ENCODE results near the gene ZFHX2.
"Not testable (repeated sequence)": the region's sequence is repeated elsewhere in the genome, so short reads cannot be mapped to it uniquely, and the experiment has no call there.

Gene ZFHX2

DNA sequence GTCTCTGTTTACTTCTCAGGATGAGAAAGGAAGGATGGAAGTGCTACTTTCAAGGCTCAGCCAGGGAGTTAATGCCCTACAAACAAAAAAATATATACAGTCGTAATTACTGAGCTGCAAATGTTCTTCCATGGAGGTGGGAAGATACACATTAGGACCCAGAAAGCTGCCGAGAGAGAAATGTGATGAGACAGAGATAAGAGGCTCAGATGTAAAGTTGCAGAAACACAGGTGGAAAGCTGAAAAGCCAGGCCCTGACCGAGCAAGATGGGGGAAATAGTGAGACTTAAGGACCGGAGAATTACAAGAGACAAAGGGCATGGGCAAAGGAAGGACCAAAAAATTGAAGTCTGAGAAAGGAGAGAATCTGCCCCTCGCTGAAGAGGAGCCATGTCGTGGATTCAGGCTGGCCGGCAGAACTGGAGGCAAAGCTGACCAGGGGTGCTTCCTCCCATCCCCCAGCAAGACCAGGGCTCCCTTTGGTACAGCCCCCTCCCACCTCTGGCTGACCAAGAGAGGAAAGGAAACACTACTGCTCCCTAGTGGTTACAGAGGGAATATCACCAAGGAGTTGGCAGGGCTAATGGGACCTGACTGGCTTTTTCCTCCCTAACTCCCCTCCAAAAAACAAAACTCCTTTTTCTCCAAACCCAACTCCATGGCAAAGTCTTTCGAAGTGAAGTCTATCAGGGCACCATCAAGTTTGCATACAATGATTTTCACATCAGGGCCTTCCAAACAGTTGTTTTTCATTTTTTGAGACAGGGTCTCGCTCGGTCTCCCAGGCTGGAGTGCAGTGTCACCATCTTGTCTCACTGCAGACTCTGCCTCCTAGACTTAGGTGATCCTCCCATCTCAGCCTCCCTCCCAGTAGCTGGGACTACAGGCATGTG, 12.1 kb downstream of the ZFHX2 start:
- DNase-seq (ENCODE audit: low spot score), result peak; percentile 70

DNA sequence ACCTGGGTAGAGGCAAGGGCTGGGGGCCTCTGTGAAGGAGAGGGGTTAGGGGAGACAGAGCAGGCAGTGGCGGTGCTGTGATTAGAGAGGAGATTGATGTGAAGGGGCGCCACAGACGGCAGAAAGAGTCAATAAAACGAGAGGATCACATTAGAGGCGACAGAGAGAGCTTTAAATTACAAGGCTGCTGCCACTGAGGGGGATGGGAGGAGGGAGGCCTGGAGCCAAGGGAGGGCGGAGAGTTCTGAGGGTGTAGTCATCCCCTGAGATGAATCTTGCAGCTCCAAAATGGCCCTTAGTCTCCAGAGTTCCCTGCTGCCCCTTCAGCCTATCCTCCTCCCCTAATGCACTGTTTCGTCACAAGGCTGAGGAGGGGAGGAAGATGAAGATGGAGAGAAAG, 12.8 kb downstream of the ZFHX2 start:
- no peak for DNase-seq (ENCODE audit: low spot score)

DNA sequence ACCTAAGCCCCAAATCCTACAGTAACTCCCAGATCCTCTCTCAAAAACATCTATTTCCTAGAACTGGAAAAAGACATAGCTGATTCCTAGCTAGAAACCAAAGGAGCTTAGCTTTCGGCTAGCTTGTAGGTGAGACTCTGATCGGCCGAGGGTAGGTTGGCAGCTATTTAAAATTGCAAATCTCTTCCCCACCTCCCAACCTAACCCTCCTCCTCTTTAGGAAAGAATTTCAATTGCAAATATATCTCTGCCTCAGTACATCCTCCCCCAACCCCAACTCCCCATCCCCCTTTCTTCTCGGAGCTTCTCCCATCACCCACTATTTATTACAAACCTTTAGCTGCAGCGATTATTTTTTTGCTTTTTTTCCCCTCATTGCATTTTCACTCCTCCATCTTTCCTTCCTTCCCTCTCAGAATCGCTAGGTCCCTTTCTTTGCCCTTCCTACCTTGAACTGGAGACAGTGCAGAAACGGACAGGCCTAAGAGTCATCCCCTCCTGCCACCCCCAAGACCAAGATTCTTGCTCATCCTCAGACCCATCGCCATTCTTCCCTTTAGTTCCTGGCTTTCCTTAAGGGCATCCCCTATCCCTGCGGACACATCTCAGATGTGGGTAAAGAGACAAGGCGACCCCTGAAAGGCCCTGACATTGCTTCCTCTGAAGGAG, 13.4 kb downstream of the ZFHX2 start:
- no peak for DNase-seq (ENCODE audit: low spot score)

DNA sequence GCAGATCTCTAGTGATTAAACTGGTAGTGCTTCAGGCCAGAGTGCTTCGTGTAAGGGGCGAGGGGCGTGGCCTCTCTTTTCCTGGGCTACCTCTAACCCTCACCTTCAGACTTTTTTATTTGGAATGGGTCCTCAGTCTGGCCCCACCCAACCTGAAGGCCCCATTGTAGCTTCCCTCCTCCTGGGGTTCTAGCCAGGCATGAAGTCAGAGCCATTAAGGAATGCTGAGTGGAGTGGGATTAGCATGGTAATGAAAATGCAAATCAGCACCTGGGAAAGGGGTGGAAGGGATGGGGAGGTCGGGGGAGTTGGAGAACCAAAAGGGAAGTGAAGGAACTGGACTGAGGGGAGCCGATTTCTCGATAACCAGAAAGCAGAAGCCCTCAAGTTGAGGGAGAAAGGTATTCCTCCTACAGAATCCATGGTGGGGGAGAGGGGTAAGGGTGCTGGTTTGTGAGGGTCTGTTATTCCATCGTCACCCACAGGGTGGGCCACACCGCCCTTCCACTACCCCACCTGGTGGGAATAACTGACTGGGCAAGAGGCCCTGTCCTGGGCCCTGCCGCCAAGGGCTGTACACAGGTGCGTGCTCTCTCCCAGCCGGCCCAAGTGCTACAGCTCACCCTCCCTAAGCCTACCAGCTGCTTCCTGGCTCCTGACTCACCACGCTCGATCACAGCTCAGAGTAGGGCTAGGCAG, 14.1 kb downstream of the ZFHX2 start:
- no peak for DNase-seq (ENCODE audit: low spot score)

DNA sequence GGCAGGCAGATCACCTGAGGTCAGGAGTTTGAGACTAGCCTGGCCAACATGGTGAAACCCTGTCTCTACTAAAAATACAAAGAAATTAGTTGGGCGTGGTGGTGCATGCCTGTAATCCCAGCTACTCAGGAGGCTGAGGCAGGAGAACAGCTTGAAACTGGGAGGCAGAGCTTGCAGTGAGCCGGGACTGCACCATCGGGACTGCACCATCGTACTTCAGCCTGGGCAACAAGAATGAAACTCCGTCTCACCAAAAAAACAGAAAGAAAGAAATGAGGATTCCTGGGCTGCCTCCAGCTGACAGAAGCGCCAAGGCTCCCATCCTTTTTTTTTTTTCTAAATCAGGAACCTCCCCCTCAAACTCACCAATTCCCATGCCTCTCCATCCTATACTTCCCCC, 14.7 kb downstream of the ZFHX2 start:
- not testable (repeated sequence) for DNase-seq (ENCODE audit: low spot score)

DNA sequence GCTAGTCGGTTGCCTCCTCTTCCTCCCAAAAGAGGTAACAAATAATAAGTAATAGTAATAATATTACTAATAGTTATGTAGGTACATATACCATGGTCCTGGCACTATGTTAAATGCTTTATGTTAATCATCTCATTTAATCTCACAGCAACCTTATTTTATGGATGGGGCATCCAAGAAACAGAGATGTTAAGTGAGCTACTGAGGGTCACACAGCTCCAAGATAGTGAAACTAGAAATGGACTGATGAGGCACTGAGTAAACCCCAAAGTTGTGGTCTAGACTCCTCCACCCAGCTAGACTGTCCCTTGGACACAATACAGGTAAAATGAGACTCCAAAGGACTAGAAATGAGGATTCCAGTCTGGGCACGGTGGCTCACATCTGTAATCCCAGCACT, 15.1 kb downstream of the ZFHX2 start:
- DNase-seq (ENCODE audit: low spot score), result no peak

DNA sequence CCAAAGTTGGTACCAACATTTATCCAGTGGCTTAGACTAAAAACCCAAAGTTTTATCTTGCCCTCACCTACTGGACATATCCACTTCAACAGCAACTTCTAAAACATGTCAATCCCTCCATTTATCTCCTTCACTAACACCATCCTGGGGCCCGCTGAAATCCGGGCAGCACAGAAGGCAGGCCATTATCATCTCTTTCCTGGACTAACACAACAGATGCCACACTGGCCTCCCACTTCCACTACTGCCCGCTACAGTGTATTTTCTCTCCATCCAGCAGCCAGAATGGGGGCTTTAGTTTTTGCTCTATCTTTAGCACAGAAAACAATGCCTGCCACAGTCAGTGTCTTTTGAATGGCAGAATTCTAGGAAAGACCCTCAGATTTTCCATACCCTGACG, 15.6 kb downstream of the ZFHX2 start:
- no peak for DNase-seq (ENCODE audit: low spot score)

DNA sequence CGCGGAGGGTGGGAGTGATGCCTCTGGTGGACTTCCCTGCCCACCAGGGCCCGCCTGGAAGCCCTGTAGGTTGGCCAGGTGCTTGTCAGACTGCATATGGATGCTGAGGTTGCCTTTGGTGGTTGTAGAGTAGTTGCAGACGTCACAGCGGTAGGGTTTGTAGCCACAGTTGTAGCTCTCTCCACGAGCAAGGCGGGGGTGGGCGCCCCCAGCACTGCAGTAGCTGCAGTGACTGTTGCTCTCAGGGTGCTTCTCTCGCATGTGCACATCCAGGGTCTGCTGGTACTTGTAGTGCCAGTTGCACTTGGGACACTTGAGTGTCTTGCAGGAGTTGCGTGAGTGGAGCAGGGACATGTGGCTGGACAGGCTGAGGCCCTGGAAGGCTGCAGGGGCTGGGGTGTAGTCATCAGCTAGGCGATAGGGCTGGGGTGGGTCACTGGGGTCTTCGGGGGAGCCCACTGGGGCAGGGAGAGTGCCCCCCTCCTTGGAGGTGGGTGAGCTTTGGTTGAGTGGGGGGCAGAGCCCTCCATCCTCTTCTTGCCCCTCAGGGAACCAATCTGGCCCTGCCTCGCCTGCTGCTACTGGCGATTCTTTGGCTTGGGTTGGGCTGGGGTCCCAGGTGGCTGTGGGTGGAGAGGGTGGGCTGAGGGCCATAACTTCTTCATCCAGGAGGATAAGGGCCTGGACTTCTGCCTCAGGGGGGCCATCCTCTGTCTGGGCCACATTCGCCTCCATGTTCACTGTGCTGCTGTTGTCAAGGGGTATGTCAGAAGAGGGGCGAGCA, 17.7 kb downstream of the ZFHX2 start:
- no peak for DNase-seq (ENCODE audit: low spot score)

DNA sequence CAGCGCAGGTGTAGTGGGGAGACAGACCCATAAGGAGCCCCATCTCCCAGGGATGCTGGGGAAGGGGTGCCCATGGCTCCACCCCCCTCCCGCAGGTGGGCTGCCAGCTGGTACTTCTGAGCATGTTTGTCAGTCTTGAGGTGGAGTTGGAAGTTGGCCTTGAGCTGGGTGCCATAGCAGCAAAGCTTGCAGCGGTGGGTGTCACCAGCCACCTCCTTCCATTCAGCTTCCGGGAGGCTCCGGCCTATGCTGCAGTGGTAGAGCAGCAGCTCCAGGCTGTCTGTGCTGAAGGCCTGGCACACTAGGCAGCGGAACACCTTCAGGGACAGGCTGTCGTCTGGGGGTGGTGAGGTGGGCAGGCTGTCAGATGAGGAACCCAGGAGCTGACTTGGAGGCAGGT, 18.9 kb downstream of the ZFHX2 start:
- no peak for DNase-seq (ENCODE audit: low spot score)

DNA sequence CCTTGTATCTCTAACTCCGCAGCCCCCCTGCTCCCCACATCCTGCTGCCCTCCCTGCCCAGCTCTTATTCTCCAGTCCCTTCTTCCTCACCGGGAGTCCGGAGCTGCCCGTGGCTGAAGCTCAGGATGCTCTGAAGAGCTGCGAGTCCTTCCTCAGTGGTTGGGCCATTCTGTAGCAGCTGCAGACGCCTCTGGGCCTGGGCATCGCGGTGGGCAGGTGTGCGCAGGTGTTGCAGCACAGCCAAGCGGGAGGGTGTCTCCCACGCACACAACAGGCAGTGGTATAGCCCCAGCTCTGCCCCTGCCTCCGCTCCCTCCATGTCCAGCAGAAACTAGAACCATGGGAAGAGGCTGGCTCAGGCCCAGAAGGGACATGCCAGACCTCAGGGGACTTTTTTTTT, 20.2 kb downstream of the ZFHX2 start:
- DNase-seq (ENCODE audit: low spot score), result no peak

DNA sequence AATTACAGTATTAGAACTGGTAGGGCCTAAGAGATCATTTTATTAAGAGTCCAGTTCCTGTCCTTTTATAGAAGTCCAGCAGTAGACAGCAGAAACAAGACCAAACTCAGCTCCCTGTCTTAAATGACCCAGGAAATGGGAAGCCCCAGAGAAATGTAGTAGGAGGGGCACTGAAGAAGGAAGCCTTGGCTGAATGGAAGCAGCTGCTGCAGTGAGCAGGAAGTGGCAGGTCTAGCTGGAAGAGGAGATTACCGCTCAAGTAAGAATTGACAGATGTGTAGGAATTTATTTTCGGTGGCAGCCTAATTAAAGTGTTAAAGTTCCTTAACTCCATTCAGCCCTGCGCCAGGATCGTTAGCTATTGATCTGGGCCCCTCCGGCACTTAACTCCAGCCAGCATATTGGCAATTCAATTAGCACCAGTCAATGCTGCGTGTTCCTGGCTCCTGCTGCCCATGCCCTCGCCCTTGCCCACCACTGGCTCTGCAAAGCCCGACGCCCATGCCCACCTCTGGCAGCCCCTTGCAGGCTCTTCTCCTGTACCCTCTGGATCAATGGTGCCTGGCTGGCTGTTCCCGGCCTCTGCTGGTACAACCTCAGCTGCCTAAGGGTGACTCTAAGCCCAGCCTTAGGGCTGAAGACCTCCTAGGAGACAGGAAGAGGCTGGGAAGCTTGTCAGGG, 21.1 kb downstream of the ZFHX2 start:
- DNase-seq (ENCODE audit: low spot score), result no peak

DNA sequence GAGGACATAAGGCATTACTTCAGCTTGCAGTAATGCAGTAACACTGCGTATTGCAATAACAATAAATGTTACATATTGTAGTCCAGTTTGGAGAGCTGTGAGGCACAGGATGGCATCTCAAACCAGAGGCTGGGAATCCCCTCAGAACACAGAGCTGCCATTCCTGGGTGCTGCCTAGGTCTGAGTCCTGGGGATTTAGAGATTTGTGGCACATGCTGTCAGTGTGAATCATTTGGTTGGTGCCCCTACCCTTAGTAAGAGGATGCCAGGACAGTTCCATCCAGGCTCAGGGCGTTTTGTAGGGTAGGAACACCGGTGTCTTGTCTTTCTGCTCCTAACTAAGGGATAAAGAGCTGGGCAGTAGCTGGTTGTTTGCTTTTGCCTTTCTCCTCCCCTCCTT, 22.5 kb downstream of the ZFHX2 start:
- no peak for DNase-seq (ENCODE audit: low spot score)

DNA sequence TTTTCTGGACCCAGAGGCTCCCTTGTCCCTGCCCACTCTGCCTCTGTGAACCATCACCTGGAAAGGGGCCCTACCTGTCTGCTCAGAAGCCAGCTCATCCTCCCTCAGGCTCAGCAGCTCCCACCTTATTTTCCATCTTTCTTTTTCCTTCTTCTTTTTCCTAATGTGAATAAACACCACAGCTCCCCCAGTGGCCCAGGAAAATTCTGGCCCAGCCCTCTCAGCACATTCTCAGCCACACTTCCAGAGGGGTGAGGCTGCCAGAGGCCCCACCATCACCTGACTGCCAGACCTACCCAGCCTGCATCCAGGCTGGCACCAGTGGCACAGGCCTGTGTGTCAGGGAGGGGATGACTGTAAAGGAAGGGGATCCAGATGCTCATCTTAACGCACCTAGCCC, 23.0 kb downstream of the ZFHX2 start:
- DNase-seq (ENCODE audit: low spot score), result no peak

DNA sequence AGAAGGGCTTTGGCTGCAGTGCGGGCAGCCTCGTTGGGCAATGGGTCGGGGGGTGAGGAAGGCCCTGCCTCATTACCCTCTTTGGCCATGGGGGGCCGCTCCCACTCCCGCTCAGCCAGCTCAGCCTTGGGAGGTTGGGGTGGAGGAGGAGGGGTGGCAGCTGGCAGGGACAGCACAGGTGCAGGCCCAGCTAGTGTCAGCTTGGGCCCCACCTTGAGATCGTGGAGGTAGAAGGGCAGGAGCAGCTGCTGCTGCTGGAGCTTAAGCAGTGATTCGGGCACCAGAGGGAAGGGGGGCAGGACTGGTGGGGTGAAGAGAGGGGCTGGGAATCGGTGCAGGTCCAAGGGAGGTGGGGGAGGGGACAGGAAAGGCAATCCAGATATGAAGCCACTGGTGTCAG, 26.0 kb downstream of the ZFHX2 start:
- DNase-seq (ENCODE audit: low spot score), result no peak

DNA sequence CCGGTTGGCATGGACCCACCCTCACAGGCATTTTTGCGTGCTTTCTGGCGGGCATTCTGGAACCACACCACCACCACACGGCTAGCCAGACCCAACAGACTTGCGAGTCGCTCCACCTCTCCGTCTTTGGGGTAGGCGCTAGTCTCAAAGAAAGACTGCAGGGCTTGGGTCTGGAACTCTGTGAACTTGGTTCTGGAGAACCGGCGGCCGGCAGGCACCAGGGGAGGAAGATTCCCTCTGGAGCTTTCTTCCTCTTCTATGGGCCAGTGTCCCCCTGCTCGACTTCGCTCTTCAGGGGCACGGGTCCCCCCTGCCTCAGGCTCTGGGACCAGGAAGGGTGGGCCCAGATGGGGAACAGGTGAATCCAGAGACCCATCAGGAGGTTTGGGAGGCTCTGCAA, 26.6 kb downstream of the ZFHX2 start:
- DNase-seq (ENCODE audit: low spot score), result no peak

DNA sequence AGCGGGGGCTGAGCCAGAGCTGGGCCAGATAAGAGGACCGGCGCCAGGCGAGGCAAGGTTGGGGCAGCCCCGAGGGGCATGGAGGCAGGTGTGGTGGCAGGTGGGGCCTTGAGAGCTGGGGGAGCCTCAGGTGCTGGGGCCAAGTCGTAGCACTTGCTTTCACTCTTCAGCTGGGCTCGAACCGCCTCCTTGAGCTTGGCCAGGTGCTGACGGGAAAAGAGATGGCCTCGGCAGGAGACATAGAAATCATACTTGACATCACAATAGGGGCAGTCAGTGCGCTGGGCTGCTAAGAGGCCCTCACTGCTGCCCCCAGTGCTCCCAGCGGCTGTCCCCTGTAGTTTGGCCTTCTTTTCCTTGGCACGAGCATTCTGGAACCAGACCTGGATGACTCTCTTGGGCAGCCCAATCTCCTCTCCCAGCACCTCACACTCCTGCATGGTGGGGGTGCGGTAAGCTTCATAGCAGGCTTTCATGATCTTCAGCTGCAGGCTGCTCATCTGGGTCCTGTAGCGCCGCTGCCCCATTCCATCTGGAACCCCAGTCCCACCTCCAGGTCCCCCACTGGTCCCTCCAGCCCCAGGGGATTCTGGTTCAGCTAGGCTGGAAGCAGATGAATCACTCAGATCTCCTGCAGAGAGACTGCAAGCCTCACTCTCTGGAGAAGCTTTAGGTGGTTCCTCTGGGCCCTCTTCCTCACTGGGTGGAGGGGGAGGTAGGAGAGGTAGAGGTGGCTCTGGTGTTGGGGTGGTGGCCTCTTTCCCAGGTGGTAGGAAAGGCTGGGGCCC, 28.1 kb downstream of the ZFHX2 start:
- no peak for DNase-seq (ENCODE audit: low spot score)

DNA sequence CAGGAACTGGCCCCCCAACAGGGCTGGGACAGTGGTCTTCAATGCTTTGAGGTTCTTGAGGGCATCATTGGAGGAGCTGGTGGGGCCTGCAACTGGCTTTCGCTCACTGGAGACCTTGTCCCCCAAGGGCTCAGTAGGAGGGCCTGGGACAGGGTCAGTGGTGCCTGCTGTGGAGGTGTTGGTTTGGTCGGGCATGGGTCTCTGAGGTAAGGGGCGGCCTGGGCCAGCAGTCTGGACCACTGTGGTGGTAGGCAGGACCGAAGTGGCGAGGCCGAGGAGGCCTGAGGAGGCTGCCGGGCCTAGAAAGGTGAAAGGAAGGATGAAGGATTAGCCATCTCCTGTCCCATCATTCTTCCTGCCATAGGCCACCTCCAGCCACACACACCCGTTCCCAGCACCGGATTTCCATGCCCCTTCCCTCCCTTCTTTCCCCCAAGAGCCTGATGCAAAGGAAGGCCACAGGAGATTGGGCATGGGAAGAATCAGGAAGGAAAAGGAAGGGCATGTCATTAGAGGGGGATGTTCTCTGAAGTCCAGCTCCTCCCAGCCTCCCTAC, 28.8 kb downstream of the ZFHX2 start:
- DNase-seq (ENCODE audit: low spot score), result no peak

DNA sequence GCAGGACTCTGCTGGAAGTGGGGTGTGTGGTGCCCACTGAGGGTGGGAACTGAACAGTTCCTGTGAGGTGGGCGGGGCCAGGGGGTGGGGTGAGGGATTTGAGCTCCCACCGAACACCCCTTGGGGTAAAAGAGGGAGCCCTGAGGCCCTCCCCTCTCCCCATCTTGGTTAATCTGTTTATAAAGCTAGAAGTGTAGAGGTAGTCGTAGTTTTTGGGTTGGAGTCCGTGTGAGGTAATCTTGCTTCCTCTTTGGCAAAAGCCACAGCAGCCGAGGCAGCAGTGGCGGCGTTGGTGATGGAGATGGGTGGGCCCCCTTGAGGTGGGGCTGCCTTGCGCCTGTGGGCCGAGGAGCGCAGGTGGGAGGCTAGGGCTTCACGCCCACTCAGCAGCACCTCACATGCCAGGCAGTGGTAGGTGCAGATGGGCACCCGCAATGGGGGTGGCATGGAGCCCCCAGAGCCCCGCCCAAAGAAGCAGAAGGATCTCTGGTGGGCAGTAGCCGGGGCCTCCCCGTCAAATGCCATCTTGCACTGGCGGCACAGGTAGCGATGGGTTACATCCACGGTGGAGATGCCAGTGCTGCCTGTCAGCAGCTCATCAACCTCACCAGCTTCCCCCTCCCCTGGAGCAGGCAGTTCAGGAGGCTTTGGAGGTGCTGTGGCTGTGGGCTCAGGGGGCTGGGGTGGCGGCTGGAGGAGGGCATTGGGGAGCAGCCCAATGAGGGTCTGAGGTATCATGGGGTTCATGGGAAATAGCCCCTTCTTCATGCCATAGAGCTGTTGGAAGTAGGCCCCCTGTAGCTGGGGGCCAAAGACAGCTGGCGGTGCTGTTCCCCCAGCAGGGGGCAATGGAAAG, 29.6 kb downstream of the ZFHX2 start:
- DNase-seq (ENCODE audit: low spot score), result no peak

DNA sequence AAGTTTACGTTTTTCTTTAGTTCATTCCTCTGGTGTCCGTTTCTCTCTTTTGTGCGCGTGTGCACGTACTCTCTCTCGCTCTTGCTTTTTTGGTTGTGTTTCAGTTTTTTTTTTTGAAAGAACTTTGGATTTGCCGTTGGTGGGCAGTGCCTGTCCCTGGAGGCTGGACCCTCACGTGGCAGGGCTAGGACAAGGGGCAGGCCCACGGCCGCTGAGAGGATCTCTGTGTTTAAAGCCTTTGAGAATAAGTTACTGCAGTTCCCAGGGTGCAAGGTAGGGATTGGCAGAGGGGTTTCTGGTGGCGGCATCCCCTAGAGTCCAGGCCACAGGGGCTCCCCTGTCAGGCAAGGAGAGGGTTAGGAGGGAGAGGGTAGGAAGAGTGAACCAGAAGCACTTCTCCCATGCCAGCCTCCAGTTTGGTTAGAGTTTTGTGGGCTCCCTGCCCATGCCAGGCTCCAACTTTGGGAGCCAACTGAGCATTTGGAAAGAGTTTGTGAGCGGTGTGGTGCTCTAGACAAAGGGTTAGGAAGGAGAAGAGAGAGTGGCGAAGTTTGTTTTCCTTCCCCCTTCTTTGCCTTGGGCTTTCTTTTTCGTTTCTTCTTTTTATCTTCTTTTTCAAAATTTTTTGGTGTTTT, 30.5 kb downstream of the ZFHX2 start:
- no peak for DNase-seq (ENCODE audit: low spot score)
